ENCODE data around the gene USP11.

DNA sequence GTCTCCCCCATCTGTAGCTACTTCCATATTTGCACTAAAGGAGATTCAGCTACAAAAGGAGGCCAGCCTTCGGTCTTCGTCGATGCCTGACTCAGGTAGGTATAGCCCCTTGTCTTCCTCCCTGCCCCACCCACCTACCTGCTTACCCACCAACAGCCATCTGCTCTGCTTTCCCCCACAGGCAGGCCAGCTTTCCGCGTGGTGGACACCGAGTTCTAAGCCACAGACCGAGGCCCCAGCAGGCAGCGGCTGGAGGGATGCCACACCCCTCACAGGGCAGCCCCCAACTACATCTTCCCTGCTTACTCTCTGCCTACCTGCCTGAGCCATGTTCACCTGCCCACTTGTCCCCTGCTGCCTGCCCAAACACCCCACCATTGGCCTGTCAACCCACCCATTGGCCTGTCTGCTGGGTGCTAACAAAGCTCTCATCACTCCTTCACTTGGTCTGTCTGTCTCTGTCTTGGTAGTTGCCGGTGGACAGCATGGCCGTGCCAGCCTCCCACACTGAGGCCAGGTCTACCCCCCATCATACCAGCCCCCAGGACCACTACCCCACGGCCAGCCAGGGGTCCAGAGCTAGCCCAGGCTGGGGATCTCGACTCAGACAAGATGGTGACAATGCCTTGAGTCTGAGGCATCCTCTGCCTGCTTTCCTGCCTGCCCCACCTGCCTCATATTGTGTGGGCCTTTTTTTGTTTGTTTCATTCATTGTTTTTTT, 4.1 kb upstream of the USP11 start:
- TF ChIP-seq, protein P1, sequence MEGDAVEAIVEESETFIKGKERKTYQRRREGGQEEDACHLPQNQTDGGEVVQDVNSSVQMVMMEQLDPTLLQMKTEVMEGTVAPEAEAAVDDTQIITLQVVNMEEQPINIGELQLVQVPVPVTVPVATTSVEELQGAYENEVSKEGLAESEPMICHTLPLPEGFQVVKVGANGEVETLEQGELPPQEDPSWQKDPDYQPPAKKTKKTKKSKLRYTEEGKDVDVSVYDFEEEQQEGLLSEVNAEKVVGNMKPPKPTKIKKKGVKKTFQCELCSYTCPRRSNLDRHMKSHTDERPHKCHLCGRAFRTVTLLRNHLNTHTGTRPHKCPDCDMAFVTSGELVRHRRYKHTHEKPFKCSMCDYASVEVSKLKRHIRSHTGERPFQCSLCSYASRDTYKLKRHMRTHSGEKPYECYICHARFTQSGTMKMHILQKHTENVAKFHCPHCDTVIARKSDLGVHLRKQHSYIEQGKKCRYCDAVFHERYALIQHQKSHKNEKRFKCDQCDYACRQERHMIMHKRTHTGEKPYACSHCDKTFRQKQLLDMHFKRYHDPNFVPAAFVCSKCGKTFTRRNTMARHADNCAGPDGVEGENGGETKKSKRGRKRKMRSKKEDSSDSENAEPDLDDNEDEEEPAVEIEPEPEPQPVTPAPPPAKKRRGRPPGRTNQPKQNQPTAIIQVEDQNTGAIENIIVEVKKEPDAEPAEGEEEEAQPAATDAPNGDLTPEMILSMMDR (IDR thresholded peaks at IDR 0.05 in 4 of 5, conservative IDR thresholded peaks at IDR 0.05 in 1 of 5): no peak
- TF ChIP-seq POLR2A (IDR thresholded peaks at IDR 0.05): no peak

All from gastrocnemius medialis (tissue), 4 donors.